GM18502 (cell line): Measurements from ENCODE around the gene H1-8.

Experiments used
- ATAC-seq: cut with Tn5 transposase; IDR thresholded peaks from one replicate; pipeline ENCODE4 v1.9.1; 2021; ENCODE audit warnings: mild to moderate bottlenecking; ENCODE audit not compliant: unreplicated experiment, poor library complexity

The H1-8 gene

GRCh38 chr3:129567939-129568338, 25.0 kb downstream of the H1-8 start:
- ATAC-seq = no peak

GRCh38 chr3:129569856-129570255, 26.9 kb downstream of the H1-8 start:
- ATAC-seq = no peak

DNA sequence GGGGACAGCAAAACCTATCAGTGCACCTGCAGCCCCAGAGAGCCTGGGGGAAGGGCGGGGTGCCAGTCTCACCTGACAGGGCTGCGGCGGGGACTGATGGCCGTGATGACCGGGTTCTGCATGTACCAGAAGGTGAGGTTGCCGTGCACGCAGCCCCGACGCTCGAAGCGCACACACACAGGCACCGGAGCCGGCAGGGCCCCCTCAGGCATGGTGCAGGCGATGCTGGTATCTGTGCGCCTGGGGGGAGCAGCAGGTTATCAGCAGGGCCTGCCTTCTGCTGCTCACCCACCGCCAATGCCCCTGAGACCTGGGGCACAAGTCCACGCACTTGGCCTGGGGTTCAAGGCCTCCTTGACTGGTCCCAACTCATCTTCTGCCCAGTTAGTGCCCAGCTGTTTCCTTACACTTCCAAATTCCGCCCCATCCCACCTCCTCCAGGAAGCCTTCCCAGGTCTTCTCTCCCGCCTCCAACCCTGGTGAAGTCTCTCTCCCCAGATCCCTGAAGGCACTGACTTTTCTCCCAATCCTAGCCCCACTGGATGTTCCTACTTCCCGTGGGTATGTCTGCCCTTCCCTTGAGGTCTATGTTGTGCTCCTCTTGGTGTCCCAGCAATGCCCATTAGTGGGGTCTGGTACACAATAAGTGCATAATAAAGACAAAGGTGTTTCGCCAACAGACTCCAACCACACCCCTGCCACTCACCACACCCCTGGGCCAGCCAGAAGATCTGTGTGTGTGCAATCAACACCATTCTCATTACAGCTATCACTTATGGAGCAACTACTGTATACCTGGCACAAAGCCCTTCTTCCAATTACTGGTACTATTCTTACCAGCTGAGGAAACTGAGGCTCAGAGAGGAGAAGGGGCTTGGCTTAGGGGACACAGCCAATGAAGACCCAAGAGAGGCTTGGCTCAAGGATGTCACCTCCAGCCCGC, 28.9 kb downstream of the H1-8 start:
- ATAC-seq = no peak

DNA sequence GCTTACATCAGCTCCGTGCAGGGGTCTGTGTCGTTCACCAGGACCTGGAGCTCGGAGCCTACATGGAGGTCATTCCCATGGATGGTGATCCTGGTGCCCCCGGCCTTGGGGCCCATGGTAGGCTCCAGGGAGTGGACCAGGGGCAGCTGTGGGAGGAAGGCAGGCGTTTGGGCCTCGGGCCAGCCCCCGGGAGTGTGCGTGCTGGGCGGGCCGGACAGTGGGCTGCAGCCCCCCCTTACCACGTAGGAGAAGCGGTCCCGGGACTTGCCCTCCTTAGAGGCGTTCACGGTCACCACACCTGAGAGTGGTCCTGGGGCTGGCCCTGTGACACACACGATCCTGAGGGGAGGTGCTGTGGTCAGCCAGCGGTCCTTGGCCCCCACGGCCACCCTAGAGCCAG, 29.6 kb downstream of the H1-8 start:
- no peak for ATAC-seq

DNA sequence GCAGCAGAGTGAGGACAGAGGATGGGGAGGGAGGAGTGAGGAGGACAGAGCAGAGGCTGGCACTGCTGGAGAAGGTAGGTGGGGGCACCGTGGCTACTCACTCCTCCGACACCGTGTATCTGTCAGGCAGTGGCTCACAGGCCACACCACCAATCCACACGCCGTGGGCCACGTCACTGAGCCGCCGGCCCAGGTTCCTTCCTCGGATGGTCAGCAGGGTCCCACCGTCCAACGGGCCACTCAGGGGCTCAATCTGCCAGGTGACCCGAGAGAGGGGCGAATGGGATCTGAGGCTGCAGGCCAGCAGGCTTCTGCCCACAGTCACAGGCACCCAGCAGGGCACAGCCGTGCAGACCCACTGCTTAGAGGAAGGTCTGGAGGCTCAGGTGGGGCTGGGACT, 30.5 kb downstream of the H1-8 start:
- ATAC-seq = no peak

- ATAC-seq = no peak
Observed at GRCh38 chr3:129574206-129574605, 31.2 kb downstream of the H1-8 start.

GRCh38 chr3:129575233-129575996, 32.4 kb downstream of the H1-8 start:
- no peak for ATAC-seq

GRCh38 chr3:129575997-129576384, 33.0 kb downstream of the H1-8 start:
- ATAC-seq = no peak

DNA sequence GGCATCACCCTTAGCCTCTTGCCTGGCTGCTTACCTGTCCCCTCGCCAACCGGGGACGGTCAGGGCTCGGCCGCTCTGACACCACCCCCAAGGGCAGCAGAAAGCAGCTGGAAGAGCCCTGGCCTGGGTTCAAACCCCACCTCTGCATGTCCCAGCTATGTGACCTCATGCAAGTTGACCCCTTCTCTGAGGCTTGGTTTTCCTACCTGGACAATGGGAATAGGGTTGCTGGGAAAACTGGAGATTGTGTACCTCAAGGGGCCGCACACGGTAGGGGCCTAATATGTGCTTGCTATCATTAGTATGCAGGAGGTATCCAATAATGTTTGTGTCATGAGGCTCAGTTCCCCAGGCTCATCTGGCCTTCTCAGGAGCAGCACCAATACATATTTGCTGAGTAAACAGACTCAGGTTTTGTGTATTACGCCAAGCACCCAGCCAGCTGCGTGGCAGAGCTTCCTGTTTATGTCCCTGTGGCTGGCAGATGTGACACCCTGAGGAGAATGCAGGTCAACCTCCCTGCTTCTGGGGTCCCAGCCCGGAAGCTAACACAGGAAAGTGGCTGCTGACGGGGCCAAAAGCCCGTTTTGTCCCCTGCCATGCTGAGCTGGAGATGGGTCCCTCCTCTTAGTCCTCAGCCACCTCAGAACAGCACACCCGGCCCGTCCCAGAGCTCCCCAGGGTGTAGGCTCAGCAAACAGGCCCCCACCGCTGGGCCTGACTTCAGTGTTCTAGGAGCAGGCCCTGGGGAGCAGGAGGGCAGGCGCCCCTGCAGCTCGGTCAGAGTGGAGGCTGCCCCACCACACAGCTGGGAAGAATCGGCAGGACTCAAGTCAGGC, 33.8 kb downstream of the H1-8 start:
- ATAC-seq = peak; percentile 41

DNA sequence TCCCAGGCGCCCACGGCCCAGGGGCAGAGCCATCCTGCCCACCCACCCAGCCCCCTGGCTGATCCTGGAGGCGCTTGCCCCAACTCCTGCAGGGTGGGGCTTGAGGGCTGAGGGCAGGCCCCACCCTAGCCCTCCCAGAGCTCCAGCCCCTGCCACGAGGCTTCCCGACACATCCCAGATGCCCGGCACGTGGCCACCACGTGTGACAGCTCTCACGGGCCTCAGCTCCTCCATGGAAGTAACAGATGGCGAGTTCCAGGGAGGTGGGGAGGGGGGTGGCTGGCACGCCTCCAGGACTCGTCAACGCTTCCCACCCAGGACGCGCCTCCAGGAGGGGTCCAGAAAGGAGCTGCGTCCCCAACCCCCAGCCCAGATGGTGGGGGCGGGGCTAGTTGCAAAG, 34.4 kb downstream of the H1-8 start:
- no peak for ATAC-seq

- no peak for ATAC-seq
Observed at GRCh38 chr3:129577925-129578786, 35.2 kb downstream of the H1-8 start.

GRCh38 chr3:129579991-129580390, 37.0 kb downstream of the H1-8 start:
- ATAC-seq = no peak

GRCh38 chr3:129581623-129582022, 38.6 kb downstream of the H1-8 start:
- no peak for ATAC-seq

GRCh38 chr3:129582799-129583198, 39.8 kb downstream of the H1-8 start:
- no peak for ATAC-seq

- ATAC-seq = no peak
Observed at GRCh38 chr3:129583289-129583688, 40.3 kb downstream of the H1-8 start.

DNA sequence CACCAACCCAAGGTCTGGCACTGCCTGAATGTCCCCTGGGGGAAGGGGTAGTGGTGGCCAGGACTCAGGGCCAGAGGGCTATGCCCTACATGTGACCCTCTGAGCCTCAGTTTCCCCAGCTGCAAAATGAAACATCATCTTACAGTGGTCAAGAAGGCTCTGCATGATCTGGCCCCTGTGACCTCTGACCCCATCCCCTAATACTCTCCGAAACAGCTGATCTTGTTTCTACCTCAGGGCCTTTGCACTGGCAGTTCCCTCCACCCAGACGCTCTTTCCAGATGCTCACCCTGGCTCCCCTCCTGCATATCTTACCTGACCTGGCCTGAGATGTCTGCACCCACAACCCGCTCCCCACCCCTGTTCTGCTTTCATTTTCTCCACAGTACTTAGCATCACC, 41.7 kb downstream of the H1-8 start:
- no peak for ATAC-seq

GRCh38 chr3:129585949-129586657, 43.1 kb downstream of the H1-8 start:
- no peak for ATAC-seq

DNA sequence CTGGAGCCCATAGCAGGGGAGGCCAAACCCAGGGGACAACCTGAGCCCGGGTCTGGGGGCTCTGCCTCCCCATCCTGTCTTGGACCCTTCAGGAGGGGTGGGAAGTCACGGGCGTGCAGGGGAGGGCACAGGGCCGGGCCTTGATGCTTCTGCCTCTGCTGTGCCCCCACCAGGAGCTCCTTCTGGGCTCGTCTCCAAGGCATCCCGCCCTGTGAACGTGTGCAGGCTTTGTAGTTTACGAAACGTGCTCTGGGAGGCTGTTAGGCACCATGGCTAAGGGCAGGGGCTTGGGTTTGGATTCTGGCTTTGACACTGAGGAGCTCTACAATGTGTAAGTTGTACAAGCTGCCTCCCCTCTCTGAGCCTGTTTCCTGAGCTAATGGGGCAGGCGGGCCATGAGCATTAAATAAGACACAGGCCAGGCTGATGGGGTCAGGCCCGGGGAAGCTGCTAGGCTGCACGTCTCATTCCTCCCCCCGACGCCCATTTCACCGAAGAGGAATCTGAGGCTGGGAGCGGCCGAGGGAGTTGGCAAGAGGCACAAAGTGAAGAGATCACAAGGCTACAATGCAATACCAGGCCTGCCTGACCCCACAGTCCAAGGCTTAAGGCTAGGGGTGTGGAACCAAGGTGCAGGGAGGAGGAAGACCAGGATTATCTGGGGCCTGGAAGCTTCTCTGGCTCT, 43.9 kb downstream of the H1-8 start:
- no peak for ATAC-seq
